Liver (tissue), 9 donors: ENCODE data around the gene LAMA2. TPM values are rescaled to one million over a fixed set of nuclear protein-coding genes. Genes with fewer than 3 reads are reported as not detected.

Experiments
- DNase-seq: peaks from one replicate; pipeline ENCODE4 v3.0.0-alpha.2; 2017; ENCODE audit warnings: low spot score
- H3K27ac ChIP-seq, 2 donors: one replicate each; pipeline ENCODE4 v1.7.0; 2013; ENCODE audit warnings: inconsistent platforms in 2 of 2, low read length in 2 of 2, control low read depth in 1 of 2, low read depth in 1 of 2, mild to moderate bottlenecking in 1 of 2
- H3K27me3 ChIP-seq, 4 donors: one replicate each; pipeline versions ENCODE4 v1.6.1 to v1.7.0; 2013; ENCODE audit warnings: low read length in 3 of 4, inconsistent platforms in 1 of 4, mild to moderate bottlenecking in 1 of 4, moderate library complexity in 1 of 4; ENCODE audit not compliant: control insufficient read depth in 4 of 4, insufficient read depth in 4 of 4
- H3K36me3 ChIP-seq, 4 donors: one replicate each; pipeline versions ENCODE4 v1.6.1 to v1.7.0; 2013; ENCODE audit warnings: low read length in 3 of 4, mild to moderate bottlenecking in 3 of 4, low read depth in 1 of 4, moderate library complexity in 1 of 4; ENCODE audit not compliant: control insufficient read depth in 4 of 4, insufficient read depth in 3 of 4
- H3K4me1 ChIP-seq, 4 donors: one replicate each; pipeline versions ENCODE4 v1.6.1 to v1.7.0; 2013; ENCODE audit warnings: low read length in 3 of 4, mild to moderate bottlenecking in 3 of 4, moderate library complexity in 1 of 4; ENCODE audit not compliant: control insufficient read depth in 4 of 4, insufficient read depth in 4 of 4
- H3K4me3 ChIP-seq, 3 donors: one replicate each; pipeline versions ENCODE4 v1.6.1 to v1.7.0; 2013; ENCODE audit warnings: low read length in 3 of 3, control low read depth in 1 of 3, low read depth in 1 of 3, mild to moderate bottlenecking in 1 of 3
- H3K9ac ChIP-seq, 2 donors: one replicate each; pipeline ENCODE4 v1.7.0; 2013; ENCODE audit warnings: low read length in 2 of 2, mild to moderate bottlenecking in 2 of 2, moderate library complexity in 2 of 2, control low read depth in 1 of 2, low read depth in 1 of 2
- H3K9me3 ChIP-seq, 4 donors: one replicate each; pipeline versions ENCODE4 v1.6.1 to v1.7.0; 2013; ENCODE audit warnings: low read length in 3 of 4; ENCODE audit not compliant: control insufficient read depth in 4 of 4
- ATF3 ChIP-seq: IDR thresholded peaks from 2 replicates; pipeline ENCODE4 v1.6.1; 2016; ENCODE audit warnings: antibody characterized with exemption
- CTCF ChIP-seq: fragments of 150-350 bp; IDR thresholded peaks from 2 replicates; pipeline ENCODE4 v1.5.1; 2017; ENCODE audit warnings: improper control_type of control experiment, low read depth, low read length; ENCODE audit not compliant: missing input control
- EGR1 ChIP-seq, 2 donors: IDR thresholded peaks; 2 replicates each; pipeline ENCODE4 v1.6.1; 2016 to 2018; ENCODE audit warnings: antibody characterized with exemption in 2 of 2, low read depth in 2 of 2
- FOXA1 ChIP-seq: IDR thresholded peaks from 2 replicates; pipeline ENCODE4 v1.6.1; 2016; ENCODE audit warnings: antibody characterized with exemption
- FOXA2 ChIP-seq: IDR thresholded peaks from 2 replicates; pipeline ENCODE4 v1.6.1; 2016; ENCODE audit warnings: antibody characterized with exemption
- GABPA ChIP-seq, 2 donors: IDR thresholded peaks in 1 of 2; conservative IDR thresholded peaks in 1 of 2; 2 replicates each; pipeline ENCODE4 v1.6.1; 2016; ENCODE audit warnings: antibody characterized with exemption in 2 of 2, mild to moderate bottlenecking in 1 of 2, moderate library complexity in 1 of 2
- HNF4A ChIP-seq, 2 donors: conservative IDR thresholded peaks; 2 replicates each; pipeline ENCODE4 v1.6.1; 2016; ENCODE audit warnings: antibody characterized with exemption in 2 of 2, mild to moderate bottlenecking in 2 of 2
- HNF4G ChIP-seq: IDR thresholded peaks from 2 replicates; pipeline ENCODE4 v1.6.1; 2016; ENCODE audit warnings: antibody characterized with exemption
- JUND ChIP-seq, 2 donors: IDR thresholded peaks; 2 replicates each; pipeline ENCODE4 v1.6.1; 2016; ENCODE audit warnings: antibody characterized with exemption in 2 of 2
- MAX ChIP-seq: IDR thresholded peaks from 2 replicates; pipeline ENCODE4 v1.6.1; 2016; ENCODE audit warnings: antibody characterized with exemption
- NR2F2 ChIP-seq: IDR thresholded peaks from 2 replicates; pipeline ENCODE4 v1.6.1; 2016; ENCODE audit warnings: antibody characterized with exemption
- RAD21 ChIP-seq, 2 donors: IDR thresholded peaks; 2 replicates each; pipeline ENCODE4 v1.6.1; 2016; ENCODE audit warnings: antibody characterized with exemption in 2 of 2, mild to moderate bottlenecking in 2 of 2
- REST ChIP-seq: IDR thresholded peaks from 2 replicates; pipeline ENCODE4 v1.6.1; 2016; ENCODE audit warnings: antibody characterized with exemption, mild to moderate bottlenecking
- RXRA ChIP-seq, 2 donors: IDR thresholded peaks; 2 replicates each; pipeline ENCODE4 v1.6.1; 2017 to 2018; ENCODE audit warnings: antibody characterized with exemption in 2 of 2, mild to moderate bottlenecking in 1 of 2
- SP1 ChIP-seq: IDR thresholded peaks from 2 replicates; pipeline ENCODE4 v1.6.1; 2018; ENCODE audit warnings: antibody characterized with exemption, mild to moderate bottlenecking
- TAF1 ChIP-seq: conservative IDR thresholded peaks from 2 replicates; pipeline ENCODE4 v1.6.1; 2016; ENCODE audit warnings: antibody characterized with exemption, mild to moderate bottlenecking
- YY1 ChIP-seq: IDR thresholded peaks from 2 replicates; pipeline ENCODE4 v1.6.1; 2016; ENCODE audit warnings: antibody characterized with exemption, mild to moderate bottlenecking
- ZBTB33 ChIP-seq: IDR thresholded peaks from 2 replicates; pipeline ENCODE4 v1.6.1; 2016; ENCODE audit warnings: antibody characterized with exemption
- WGBS: extraction: QIAGEN DNeasy Blood & Tissue Kit; methylation state at CpG from one replicate; pipeline ENCODE4 v1.1.7; 2013; 5-methylcytosine and 5-hydroxymethylcytosine counted together
- polyA plus RNA-seq, 2 donors: library from polyadenylated mRNA; stranded (reverse) in 1 of 2; unstranded in 1 of 2; fragments of 200-250 nt in 1 of 2; fragments of >200 nt in 1 of 2; fragmentation: Nextera tagmentation in 1 of 2; extraction: Ambion mirVana in 1 of 2; gene quantifications; one replicate each; pipeline versions ENCODE4 v1.2.1 to v1.2.3, GENCODE V29; 2013 to 2015
- total RNA-seq, 2 donors: library from RNA; depleted of rRNA; stranded (reverse); fragments of >200 nt; gene quantifications; one replicate each; pipeline ENCODE4 v1.2.3, GENCODE V29; 2014
- donor health status: healthy.
- donor health status: healthy.
- donor health status: healthy.
- donor health status: healthy.
- donor health status: healthy.

LAMA2 gene
- total and polyA plus RNA-seq, 4 donors = 1.3 to 17.0 (median 3.0) TPM

GRCh38 chr6:129543981-129544380 is 661.0 kb downstream of the LAMA2 start:
- no peak overlapping the region for H3K4me3 ChIP-seq
- no peak overlapping the region for H3K9ac ChIP-seq
- no peaks in the 10 kb centered on the region for H3K9me3 ChIP-seq
- no peak for TF ChIP-seq EGR1 (IDR thresholded peaks at IDR 0.05; ENCODE audit: low read depth in 2 of 2)
- no peak for TF ChIP-seq SP1
- TF ChIP-seq NR2F2 = no peak
- no peak for TF ChIP-seq RAD21 (IDR thresholded peaks at IDR 0.05)
- no peak for TF ChIP-seq ZBTB33
- TF ChIP-seq REST = no peak
- TF ChIP-seq FOXA1 = no peak
- no peak for TF ChIP-seq JUND (IDR thresholded peaks at IDR 0.05)
- no peak for TF ChIP-seq FOXA2
- TF ChIP-seq HNF4G = no peak
- TF ChIP-seq GABPA (IDR thresholded peaks at IDR 0.05 in 1 of 2, conservative IDR thresholded peaks at IDR 0.05 in 1 of 2) = no peak
- no peak for TF ChIP-seq YY1
- no peak for TF ChIP-seq TAF1
- TF ChIP-seq RXRA (IDR thresholded peaks at IDR 0.05) = no peak
- H3K27me3 ChIP-seq = no peaks in the 10 kb centered on the region
- 87% methylated on average over 2 of the region's 2 CpGs for WGBS
- H3K36me3 ChIP-seq = no peaks in the 10 kb centered on the region
- no peaks in the 10 kb centered on the region for H3K4me1 ChIP-seq
- H3K27ac ChIP-seq = no peak overlapping the region
- no peak for DNase-seq

- WGBS = 95% methylated on average over 8 of the region's 8 CpGs
- H3K4me1 ChIP-seq = no peaks in the 10 kb centered on the region
- no peaks in the 10 kb centered on the region for H3K9me3 ChIP-seq
- H3K4me3 ChIP-seq = no peak overlapping the region
- H3K27ac ChIP-seq = no peak overlapping the region
- no peaks in the 10 kb centered on the region for H3K27me3 ChIP-seq
- no peaks in the 10 kb centered on the region for H3K36me3 ChIP-seq
- no peak overlapping the region for H3K9ac ChIP-seq
- DNase-seq = no peak
- TF ChIP-seq MAX (no peak), EGR1 (IDR thresholded peaks at IDR 0.05; ENCODE audit: low read depth in 2 of 2) (no peak), ATF3 (no peak), GABPA (IDR thresholded peaks at IDR 0.05 in 1 of 2, conservative IDR thresholded peaks at IDR 0.05 in 1 of 2) (no peak), REST (no peak), CTCF (no peak), RAD21 (IDR thresholded peaks at IDR 0.05) (no peak), NR2F2 (no peak), ZBTB33 (no peak), RXRA (IDR thresholded peaks at IDR 0.05) (no peak), HNF4G (no peak), FOXA2 (no peak), HNF4A (conservative IDR thresholded peaks at IDR 0.05) (no peak)
Observed at GRCh38 chr6:129544892-129545612, 662.1 kb downstream of the LAMA2 start.
